ENCODE measurements around the gene PCDH9.

DNA sequence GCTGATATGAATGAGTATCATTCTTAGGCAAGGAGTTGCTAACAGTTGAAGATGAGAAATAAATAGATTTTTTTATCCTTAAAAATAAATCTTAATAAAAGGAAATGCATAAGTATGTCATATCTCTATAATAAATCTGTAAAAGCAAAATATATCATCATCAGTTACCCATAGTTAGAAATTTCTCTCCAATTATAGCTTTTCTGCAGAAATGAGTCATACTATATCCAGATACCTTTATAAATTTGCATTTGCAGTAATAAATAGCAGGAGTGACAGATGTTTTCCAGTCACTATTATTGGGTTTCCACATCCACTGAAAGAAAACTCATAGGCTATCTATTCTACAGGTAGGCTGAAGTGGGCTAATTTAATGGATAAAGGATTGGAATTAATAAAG, 829.8 kb downstream of the PCDH9 start:
- TF ChIP-seq, protein P1, sequence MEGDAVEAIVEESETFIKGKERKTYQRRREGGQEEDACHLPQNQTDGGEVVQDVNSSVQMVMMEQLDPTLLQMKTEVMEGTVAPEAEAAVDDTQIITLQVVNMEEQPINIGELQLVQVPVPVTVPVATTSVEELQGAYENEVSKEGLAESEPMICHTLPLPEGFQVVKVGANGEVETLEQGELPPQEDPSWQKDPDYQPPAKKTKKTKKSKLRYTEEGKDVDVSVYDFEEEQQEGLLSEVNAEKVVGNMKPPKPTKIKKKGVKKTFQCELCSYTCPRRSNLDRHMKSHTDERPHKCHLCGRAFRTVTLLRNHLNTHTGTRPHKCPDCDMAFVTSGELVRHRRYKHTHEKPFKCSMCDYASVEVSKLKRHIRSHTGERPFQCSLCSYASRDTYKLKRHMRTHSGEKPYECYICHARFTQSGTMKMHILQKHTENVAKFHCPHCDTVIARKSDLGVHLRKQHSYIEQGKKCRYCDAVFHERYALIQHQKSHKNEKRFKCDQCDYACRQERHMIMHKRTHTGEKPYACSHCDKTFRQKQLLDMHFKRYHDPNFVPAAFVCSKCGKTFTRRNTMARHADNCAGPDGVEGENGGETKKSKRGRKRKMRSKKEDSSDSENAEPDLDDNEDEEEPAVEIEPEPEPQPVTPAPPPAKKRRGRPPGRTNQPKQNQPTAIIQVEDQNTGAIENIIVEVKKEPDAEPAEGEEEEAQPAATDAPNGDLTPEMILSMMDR (IDR thresholded peaks at IDR 0.05) = no peak
- no peak for TF ChIP-seq POLR2A (IDR thresholded peaks at IDR 0.05)

Data from thyroid gland (tissue), 4 donors.